Measurements from ENCODE around the gene KRT20.
"Not testable (repeated sequence)": the region's sequence is repeated elsewhere in the genome, so short reads cannot be mapped to it uniquely, and the experiment has no call there.

The KRT20 gene

DNA sequence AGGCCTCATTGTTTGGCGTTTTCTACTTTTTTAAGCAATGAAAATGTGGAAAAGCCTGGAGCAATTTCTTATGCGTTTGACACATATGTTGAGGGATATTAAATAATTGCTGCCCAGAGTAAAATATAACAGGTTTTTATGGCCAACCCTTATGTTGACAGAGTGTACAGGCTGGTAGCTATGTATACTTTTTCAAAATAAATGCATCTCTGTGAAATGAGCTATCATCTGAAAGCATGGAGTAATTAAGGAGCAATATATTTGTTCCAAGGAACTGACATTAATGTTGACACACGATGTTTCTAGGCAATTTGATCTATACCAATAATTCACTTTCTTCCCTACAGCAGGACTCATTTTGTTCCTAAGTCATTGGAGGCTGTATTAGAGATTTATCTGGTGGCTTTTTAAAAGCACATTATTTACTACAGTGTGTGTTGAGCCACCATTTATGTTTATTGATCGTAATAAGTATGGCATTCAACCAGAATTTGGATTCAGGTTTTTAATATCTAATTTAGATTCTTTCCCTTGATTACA lies 11.9 kb upstream of the KRT20 start:
- DNase-seq (ENCODE audit: low spot score), result no peak

GRCh38 chr17:40895106-40895730 lies 10.2 kb upstream of the KRT20 start:
- no peak for DNase-seq (ENCODE audit: low spot score)

DNA sequence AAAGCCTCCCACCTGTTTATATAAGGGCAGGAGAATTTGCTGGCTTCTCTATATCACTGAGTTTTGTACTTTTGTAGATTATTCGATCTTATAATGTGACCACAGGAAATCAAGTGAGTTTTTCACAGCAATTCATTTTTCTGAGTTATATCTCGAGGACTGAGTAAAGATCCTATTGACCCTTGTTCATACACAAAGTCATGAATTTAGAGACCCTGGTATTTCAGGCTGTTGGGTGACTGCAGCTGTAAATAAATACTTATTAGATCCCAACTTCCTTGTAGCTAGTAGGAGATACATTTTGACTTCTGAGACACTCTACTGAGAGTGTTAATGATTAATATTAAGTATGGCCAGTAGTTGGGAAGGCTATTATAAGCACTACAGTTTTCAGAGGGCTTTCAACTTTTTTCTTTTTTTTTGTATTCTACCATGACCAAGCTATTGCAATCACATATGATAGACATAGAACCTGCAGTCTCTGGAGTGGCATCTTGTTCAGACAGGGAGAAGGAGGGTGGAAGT lies 3.2 kb upstream of the KRT20 start:
- DNase-seq (ENCODE audit: low spot score), result no peak

DNA sequence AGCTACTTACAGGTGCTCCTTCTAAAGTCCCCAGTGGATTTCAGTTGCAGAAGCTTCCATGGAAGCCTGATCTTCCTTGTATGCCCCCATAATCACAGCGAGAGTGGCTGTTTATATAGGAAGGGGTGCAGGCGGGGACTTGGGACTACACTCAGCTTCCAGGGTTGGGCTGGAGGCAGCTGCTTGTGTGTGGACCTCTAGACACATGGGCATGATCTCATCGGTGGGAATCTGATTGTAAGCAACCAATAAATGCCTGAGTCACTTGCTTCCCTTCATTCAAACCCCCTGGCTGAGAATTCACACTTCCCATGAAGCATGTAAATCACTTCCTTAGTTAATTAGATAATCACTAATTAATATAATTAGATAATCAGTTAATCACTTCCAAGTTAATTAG lies 1.0 kb upstream of the KRT20 start:
- DNase-seq (ENCODE audit: low spot score), result no peak

- DNase-seq (ENCODE audit: low spot score), result no peak
These were observed 1.3 kb downstream of the KRT20 start for GRCh38 chr17:40883626-40884334.

DNA sequence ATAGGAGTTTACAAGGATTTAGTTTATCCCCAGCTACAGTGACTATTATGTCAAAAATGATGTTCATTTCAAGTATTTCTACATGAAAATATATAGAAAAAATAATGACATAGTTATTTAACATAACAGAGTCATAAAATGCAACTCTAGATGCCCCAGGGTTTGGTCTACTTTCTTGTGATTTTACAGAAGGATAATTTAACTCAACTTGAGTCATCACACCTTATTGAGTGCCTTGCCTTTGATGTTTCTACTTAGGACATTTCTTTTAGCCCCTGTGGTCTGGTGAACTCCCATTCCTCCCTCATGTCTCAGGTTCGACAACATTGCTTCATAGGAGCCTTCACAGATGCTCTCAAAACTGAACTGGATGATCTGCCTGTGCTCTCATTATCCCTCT lies 2.0 kb downstream of the KRT20 start:
- no peak for DNase-seq (ENCODE audit: low spot score)

DNA sequence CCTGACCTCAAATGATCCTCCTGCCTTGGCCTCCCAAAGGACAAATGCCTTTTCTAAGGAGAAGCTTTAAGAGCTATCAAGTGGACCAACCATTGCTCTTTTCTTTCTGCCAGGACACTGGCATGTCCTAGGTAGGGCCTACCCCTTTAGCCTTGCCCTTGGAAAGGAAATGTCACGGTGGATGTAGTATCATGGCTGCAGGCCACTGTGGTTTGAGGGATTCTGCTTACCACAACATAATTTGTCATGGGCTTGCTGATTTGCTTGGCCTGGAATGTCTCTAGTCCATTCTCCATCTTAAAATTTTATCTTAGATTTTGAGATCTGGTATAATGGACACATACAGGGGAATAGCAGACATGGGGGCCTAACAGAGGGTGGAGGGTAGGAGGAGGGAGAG lies 6.0 kb downstream of the KRT20 start:
- DNase-seq (ENCODE audit: low spot score), result no peak

- DNase-seq (ENCODE audit: low spot score), result no peak
These were observed 7.0 kb downstream of the KRT20 start for GRCh38 chr17:40878044-40878443.

DNA sequence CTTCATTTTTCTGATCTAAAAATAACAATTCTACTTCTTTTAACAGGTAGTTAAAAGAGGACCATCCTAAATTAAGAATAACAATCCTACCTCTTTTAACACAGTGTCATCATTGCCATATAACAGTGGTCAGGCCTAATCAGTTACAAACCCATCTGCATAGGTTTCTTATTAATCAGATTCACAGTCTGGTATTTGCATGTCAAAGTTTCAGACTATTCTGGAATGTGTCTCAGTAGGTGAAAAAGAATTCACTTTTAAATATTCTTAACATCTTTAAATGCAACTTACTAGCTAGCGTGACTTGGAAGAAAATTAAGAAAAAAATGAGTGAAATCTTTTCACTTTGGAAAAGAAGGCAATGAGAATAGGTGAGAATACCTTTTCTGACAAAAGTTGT lies 11.2 kb downstream of the KRT20 start:
- no peak for DNase-seq (ENCODE audit: low spot score)

DNA sequence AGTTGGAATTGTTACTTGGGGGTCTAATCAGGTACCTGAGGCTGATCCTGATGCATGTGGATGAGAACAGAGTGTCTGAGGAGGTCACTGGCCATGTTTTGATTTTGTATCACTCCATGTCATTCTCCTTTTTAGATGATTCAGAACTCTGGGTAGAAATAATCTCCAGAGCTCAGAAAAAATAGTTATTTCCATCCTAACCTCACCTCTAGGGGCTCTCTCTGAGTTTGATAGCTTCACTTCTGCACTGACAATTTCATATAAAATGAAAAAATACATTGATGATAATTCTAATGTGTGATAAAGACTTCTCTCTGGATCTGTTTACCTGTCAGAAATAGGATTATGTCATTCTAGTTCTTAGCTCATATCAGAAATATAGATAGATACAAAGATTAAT lies 11.8 kb downstream of the KRT20 start:
- DNase-seq (ENCODE audit: low spot score), result no peak

DNA sequence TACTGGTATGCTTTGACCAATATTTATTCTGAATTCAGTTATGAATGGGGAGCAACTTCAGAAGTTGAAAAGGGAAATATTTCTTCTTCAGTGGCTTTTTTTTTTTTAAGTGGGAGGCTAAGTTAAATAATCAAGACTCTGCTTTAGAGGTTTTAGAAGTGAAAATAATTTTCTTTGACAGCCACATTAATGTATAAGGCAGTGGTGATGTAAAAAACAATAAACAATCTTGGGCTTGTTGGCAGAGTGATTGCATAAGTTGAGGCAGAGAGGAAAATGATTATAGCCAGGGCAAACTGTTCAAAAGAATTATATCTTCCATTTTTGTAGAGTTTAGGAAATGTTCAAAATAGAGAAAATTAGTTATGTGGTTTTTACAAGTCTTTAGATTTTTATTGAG lies 12.6 kb downstream of the KRT20 start:
- DNase-seq (ENCODE audit: low spot score), result no peak

- no peak for DNase-seq (ENCODE audit: low spot score)
These were observed 13.7 kb downstream of the KRT20 start for GRCh38 chr17:40871316-40871715.

DNA sequence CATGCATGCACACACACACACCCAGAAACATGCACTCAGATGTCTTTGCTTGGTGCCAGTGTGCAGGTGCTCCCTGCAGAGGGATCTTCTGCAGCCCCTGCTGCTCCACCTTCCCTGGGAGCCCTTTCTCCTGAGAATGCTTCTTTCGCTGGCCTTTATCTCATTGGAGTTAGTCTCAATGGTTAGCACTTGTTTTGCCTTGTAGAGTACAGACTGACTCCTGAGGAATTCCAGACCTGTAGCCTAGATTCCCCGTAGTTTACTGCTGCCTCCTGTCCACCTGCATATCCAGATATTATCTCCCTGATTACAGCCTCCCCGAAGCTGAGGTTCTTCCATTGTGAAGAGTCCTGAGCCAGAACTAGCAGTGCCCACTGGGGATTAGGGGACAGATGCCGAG lies 14.9 kb downstream of the KRT20 start:
- DNase-seq (ENCODE audit: low spot score), result no peak

GRCh38 chr17:40866838-40867237 lies 18.2 kb downstream of the KRT20 start, which contains the start of gene KRT12:
Gene KRT12 (minus strand): TSS chr17:40867223. CDS start chr17:40867186, 37 bp downstream.
- no peak for DNase-seq (ENCODE audit: low spot score)

DNA sequence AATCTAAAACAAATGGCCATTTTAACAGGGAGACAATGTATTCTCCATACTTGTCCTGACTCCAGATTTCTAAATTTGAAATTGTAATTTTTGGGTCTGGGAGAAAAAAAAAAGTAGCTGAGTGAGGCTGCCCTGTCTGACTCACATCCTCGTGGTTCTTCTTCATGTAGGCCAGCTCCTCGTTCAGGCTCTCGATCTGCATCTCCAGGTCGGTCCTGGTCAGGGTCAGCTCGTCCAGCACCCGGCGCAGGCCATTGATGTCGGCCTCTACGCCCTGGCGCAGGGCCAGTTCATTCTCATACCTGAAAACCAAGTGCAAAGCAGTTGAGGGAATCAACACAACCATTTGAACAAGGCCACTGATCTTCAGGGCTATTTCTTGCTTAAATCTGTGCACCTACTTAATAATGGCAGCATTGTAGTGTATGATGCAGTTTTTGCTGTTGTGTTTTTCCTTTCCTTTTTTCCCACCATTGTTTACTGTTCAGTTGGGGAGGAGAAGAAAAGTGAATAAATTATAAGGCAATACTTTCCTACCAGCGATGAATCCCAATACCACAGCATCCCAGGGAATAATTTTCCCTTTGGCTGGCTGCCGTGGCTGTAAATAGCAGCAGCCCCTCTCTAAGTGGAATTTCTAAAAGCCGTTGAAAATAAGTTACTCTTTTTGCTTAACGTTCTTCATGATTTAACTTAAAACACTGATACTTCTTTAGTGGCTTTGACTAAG lies 20.2 kb downstream of the KRT20 start:
- DNase-seq (ENCODE audit: low spot score), result no peak

DNA sequence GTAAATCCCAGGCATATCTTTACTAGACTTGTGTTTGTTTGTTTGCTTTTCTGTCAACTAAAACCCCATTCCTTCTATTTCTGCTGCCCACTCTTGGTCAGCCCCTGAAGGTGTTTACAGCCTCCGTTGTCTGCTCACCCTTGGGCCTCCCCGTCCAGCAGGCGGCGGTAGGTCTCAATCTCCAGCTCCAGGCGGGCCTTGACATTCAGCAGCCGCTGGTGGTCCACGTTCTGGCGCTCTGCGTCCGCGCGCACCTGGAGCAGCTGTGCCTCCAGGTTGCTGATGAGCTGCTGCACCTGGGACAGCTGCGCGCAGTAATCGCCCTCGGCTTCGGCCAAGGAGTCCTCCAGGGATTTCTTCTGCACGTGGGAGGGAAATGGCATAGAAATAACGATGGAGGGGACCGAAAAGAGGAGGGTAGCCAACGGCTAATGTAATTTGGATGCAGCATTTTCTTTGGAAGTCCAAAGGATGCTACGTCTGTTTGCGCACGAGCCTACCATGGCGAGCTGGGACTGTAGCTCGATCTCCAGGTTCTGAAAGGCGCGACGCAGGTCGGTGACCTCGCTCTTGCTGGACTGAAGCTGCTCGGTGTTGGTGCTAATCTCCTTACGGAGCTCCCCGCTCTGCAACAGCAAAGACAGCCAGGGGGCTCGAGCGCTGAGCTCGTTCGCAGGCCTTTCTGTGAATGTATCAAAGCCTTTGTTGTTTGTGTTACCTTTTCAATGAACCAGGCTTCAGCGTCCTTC lies 21.9 kb downstream of the KRT20 start:
- no peak for DNase-seq (ENCODE audit: low spot score)

- no peak for DNase-seq (ENCODE audit: low spot score)
These were observed 25.5 kb downstream of the KRT20 start for GRCh38 chr17:40859536-40859935.

DNA sequence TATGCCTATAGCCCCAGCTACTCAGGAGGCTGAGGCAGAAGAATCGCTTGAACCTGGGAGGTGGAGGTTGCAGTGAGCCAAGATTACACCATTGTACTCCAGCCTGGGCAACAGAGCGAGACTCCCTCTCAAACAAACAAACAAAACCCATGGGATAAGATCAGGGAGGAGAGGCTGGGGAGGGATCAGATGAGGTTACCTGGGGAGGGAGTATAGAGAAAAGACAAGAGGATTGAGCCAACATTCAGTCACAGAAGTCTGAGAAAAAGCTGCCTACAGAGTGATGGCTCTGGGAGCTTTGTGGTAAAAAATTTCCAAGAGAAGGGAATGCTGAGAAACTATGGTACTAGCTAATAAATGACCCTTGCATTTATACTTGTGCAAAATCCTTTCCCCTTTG lies 26.4 kb downstream of the KRT20 start:
- not testable (repeated sequence) for DNase-seq (ENCODE audit: low spot score)

- no peak for DNase-seq (ENCODE audit: low spot score)
These were observed 27.5 kb downstream of the KRT20 start for GRCh38 chr17:40857535-40857934.

DNA sequence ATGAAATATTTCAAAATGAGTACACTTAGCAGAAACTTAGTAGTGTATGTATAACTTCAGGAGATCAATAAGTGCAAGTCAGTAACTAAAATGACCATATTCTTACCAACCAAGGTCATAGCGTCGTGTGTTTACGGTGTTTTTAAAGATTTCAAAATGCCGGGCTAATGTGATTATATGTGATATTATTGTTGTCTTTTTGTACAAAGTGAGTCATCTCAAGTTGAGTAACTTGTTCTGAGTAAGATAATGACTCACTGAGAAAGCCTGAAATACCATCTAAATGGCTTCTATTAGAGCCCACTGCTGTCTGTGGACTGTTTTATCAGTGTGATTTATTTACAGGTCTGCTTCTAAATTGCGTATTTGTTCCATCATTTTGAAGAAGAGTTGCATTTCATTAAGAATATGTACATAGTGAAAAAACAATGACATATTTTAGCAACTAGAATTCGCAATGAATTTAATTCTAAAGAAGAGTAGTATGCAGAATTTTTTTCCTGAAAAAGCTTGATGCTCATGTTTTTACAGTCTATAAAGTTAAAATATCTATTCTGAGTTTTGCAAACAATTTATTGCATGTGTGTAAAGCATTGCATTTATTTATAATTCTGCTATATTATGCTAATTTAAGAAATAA lies 30.7 kb downstream of the KRT20 start:
- DNase-seq (ENCODE audit: low spot score), result peak; percentile 45

GRCh38 chr17:40852364-40852763 lies 32.7 kb downstream of the KRT20 start:
- DNase-seq (ENCODE audit: low spot score), result no peak
